GM23338 (cell line): ENCODE data around the gene SLAMF9.

Experiments used
- EZH2 ChIP-seq: fragments of 200-600 bp; sonication (generic); IDR thresholded peaks from one replicate; pipeline ENCODE4 v1.8.0; 2017; ENCODE audit warnings: antibody characterized with exemption, mild to moderate bottlenecking, low read depth; ENCODE audit not compliant: unreplicated experiment
- EZH2phosphoT487 ChIP-seq: fragments of 200-600 bp; sonication (generic); IDR thresholded peaks from one replicate; pipeline ENCODE4 v1.8.1; 2018; ENCODE audit warnings: antibody characterized with exemption; ENCODE audit not compliant: unreplicated experiment
- TF ChIP-seq, protein P1 (sequence below), 2 experiments: fragments of 200-600 bp in 1 of 2; sonication (generic) in 1 of 2; conservative IDR thresholded peaks; 2 replicates each; pipeline versions ENCODE4 v1.5.1 to v1.6.1; 2016 to 2017; ENCODE audit warnings: antibody characterized with exemption in 2 of 2, low read depth in 2 of 2, mild to moderate bottlenecking in 2 of 2, moderate library complexity in 1 of 2
- TF ChIP-seq, protein P2 (sequence below): fragments of 250-450 bp; sonication (Bioruptor Pico); IDR thresholded peaks from 2 replicates; pipeline ENCODE4 v1.5.0; 2020; ENCODE audit warnings: mild to moderate bottlenecking, moderate library complexity
- TF ChIP-seq, protein P3 (sequence below): IDR thresholded peaks from 2 replicates; pipeline ENCODE4 v1.6.1; 2016; ENCODE audit warnings: antibody characterized with exemption
- TF ChIP-seq, protein P4 (sequence below): IDR thresholded peaks from one replicate; pipeline ENCODE4 v1.6.1; 2018; ENCODE audit warnings: antibody characterized with exemption; ENCODE audit not compliant: unreplicated experiment

DNA sequence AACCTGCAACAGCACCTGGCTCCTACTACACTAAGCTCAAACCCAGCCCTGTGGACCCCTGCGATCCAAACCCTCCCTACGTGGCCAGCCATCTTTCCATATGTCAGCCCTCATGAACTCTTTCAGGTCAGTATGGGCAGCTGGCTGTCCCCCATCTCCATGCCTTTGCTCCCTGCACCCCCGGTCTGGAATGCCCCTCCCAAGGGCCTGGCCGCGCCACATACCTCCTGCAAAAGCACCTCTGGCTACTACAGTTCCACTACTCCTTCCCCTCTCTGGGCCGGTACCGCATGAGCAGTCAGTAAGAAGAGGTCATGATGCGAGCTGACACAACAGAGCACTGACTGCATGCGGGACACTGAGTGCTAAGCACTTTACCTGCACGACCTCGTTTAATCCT lies 18.7 kb downstream of the SLAMF9 start:
- TF ChIP-seq, protein P1, sequence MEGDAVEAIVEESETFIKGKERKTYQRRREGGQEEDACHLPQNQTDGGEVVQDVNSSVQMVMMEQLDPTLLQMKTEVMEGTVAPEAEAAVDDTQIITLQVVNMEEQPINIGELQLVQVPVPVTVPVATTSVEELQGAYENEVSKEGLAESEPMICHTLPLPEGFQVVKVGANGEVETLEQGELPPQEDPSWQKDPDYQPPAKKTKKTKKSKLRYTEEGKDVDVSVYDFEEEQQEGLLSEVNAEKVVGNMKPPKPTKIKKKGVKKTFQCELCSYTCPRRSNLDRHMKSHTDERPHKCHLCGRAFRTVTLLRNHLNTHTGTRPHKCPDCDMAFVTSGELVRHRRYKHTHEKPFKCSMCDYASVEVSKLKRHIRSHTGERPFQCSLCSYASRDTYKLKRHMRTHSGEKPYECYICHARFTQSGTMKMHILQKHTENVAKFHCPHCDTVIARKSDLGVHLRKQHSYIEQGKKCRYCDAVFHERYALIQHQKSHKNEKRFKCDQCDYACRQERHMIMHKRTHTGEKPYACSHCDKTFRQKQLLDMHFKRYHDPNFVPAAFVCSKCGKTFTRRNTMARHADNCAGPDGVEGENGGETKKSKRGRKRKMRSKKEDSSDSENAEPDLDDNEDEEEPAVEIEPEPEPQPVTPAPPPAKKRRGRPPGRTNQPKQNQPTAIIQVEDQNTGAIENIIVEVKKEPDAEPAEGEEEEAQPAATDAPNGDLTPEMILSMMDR (conservative IDR thresholded peaks at IDR 0.05; ENCODE audit: low read depth in 2 of 2) = no peak
- TF ChIP-seq EZH2 = no peak
- no peak for TF ChIP-seq EZH2phosphoT487
- TF ChIP-seq, protein P2, sequence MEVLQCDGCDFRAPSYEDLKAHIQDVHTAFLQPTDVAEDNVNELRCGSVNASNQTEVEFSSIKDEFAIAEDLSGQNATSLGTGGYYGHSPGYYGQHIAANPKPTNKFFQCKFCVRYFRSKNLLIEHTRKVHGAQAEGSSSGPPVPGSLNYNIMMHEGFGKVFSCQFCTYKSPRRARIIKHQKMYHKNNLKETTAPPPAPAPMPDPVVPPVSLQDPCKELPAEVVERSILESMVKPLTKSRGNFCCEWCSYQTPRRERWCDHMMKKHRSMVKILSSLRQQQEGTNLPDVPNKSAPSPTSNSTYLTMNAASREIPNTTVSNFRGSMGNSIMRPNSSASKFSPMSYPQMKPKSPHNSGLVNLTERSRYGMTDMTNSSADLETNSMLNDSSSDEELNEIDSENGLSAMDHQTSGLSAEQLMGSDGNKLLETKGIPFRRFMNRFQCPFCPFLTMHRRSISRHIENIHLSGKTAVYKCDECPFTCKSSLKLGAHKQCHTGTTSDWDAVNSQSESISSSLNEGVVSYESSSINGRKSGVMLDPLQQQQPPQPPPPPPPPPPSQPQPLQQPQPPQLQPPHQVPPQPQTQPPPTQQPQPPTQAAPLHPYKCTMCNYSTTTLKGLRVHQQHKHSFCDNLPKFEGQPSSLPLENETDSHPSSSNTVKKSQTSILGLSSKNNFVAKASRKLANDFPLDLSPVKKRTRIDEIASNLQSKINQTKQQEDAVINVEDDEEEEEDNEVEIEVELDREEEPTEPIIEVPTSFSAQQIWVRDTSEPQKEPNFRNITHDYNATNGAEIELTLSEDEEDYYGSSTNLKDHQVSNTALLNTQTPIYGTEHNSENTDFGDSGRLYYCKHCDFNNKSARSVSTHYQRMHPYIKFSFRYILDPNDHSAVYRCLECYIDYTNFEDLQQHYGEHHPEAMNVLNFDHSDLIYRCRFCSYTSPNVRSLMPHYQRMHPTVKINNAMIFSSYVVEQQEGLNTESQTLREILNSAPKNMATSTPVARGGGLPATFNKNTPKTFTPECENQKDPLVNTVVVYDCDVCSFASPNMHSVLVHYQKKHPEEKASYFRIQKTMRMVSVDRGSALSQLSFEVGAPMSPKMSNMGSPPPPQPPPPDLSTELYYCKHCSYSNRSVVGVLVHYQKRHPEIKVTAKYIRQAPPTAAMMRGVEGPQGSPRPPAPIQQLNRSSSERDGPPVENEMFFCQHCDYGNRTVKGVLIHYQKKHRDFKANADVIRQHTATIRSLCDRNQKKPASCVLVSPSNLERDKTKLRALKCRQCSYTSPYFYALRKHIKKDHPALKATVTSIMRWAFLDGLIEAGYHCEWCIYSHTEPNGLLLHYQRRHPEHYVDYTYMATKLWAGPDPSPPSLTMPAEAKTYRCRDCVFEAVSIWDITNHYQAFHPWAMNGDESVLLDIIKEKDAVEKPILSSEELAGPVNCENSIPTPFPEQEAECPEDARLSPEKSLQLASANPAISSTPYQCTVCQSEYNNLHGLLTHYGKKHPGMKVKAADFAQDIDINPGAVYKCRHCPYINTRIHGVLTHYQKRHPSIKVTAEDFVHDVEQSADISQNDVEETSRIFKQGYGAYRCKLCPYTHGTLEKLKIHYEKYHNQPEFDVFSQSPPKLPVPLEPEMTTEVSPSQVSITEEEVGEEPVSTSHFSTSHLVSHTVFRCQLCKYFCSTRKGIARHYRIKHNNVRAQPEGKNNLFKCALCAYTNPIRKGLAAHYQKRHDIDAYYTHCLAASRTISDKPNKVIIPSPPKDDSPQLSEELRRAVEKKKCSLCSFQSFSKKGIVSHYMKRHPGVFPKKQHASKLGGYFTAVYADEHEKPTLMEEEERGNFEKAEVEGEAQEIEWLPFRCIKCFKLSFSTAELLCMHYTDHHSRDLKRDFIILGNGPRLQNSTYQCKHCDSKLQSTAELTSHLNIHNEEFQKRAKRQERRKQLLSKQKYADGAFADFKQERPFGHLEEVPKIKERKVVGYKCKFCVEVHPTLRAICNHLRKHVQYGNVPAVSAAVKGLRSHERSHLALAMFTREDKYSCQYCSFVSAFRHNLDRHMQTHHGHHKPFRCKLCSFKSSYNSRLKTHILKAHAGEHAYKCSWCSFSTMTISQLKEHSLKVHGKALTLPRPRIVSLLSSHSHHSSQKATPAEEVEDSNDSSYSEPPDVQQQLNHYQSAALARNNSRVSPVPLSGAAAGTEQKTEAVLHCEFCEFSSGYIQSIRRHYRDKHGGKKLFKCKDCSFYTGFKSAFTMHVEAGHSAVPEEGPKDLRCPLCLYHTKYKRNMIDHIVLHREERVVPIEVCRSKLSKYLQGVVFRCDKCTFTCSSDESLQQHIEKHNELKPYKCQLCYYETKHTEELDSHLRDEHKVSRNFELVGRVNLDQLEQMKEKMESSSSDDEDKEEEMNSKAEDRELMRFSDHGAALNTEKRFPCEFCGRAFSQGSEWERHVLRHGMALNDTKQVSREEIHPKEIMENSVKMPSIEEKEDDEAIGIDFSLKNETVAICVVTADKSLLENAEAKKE = no peak
- TF ChIP-seq, protein P3, sequence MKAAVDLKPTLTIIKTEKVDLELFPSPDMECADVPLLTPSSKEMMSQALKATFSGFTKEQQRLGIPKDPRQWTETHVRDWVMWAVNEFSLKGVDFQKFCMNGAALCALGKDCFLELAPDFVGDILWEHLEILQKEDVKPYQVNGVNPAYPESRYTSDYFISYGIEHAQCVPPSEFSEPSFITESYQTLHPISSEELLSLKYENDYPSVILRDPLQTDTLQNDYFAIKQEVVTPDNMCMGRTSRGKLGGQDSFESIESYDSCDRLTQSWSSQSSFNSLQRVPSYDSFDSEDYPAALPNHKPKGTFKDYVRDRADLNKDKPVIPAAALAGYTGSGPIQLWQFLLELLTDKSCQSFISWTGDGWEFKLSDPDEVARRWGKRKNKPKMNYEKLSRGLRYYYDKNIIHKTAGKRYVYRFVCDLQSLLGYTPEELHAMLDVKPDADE = no peak
- TF ChIP-seq, protein P4, sequence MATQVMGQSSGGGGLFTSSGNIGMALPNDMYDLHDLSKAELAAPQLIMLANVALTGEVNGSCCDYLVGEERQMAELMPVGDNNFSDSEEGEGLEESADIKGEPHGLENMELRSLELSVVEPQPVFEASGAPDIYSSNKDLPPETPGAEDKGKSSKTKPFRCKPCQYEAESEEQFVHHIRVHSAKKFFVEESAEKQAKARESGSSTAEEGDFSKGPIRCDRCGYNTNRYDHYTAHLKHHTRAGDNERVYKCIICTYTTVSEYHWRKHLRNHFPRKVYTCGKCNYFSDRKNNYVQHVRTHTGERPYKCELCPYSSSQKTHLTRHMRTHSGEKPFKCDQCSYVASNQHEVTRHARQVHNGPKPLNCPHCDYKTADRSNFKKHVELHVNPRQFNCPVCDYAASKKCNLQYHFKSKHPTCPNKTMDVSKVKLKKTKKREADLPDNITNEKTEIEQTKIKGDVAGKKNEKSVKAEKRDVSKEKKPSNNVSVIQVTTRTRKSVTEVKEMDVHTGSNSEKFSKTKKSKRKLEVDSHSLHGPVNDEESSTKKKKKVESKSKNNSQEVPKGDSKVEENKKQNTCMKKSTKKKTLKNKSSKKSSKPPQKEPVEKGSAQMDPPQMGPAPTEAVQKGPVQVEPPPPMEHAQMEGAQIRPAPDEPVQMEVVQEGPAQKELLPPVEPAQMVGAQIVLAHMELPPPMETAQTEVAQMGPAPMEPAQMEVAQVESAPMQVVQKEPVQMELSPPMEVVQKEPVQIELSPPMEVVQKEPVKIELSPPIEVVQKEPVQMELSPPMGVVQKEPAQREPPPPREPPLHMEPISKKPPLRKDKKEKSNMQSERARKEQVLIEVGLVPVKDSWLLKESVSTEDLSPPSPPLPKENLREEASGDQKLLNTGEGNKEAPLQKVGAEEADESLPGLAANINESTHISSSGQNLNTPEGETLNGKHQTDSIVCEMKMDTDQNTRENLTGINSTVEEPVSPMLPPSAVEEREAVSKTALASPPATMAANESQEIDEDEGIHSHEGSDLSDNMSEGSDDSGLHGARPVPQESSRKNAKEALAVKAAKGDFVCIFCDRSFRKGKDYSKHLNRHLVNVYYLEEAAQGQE = no peak
